Measurements from ENCODE around the gene TYK2. TPM values are rescaled to one million over a fixed set of nuclear protein-coding genes. Genes with fewer than 3 reads are reported as not detected.

The TYK2 gene
- total RNA-seq, 1 donor from 2014 or later, result 94.4 TPM

DNA sequence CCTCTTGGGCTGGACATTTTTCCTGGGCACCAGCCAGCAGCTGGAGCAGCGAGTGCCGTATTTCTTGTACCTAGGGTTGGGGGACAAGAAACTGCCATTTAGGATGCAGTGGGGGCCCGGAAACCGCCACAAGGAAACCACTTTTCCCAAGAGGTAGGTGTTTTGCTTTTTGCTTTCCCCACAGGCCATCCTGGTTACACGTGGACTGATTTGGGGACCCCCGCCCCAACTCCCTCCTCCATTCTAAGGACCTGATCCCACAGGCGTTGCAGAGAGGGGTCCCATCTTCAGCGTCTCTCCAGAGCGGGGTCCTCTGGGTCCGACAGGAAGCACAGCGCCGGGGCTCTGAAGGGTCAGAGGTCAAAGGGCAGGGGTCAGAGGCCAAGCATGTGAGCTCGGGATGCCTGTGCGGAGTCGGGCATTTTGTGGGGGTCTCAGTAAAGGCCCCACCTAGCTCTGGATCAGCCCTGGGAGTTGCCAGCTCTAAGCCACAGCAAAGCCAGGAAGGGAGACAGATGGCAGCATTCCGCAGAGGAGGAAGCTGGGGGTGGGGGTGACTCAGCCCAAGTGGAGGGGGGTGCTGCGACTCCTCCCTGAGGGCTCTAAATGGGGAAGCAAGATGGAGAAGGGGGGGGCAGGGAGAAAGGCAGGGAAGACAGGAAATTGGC lies 75.1 kb downstream of the TYK2 start:
- no peaks in the 10 kb centered on the region for H3K9me3 Mint-ChIP-seq (ENCODE audit: low read depth)
- H3K27me3 Mint-ChIP-seq (ENCODE audit: low read depth), result peaks cover 3% of the 10 kb centered on the region
- DNase-seq (ENCODE audit: low spot score), result no peak
- no peak overlapping the region for H3K27ac Mint-ChIP-seq (ENCODE audit: unreplicated experiment)
- peaks cover under 1% of the 10 kb centered on the region for H3K36me3 Mint-ChIP-seq (ENCODE audit: low read depth)
- peaks cover 3% of the 10 kb centered on the region for H3K4me1 Mint-ChIP-seq (ENCODE audit: low read depth)
- H3K4me3 Mint-ChIP-seq (ENCODE audit: unreplicated experiment), result no peak overlapping the region
- TF ChIP-seq, protein P1, sequence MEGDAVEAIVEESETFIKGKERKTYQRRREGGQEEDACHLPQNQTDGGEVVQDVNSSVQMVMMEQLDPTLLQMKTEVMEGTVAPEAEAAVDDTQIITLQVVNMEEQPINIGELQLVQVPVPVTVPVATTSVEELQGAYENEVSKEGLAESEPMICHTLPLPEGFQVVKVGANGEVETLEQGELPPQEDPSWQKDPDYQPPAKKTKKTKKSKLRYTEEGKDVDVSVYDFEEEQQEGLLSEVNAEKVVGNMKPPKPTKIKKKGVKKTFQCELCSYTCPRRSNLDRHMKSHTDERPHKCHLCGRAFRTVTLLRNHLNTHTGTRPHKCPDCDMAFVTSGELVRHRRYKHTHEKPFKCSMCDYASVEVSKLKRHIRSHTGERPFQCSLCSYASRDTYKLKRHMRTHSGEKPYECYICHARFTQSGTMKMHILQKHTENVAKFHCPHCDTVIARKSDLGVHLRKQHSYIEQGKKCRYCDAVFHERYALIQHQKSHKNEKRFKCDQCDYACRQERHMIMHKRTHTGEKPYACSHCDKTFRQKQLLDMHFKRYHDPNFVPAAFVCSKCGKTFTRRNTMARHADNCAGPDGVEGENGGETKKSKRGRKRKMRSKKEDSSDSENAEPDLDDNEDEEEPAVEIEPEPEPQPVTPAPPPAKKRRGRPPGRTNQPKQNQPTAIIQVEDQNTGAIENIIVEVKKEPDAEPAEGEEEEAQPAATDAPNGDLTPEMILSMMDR (IDR thresholded peaks at IDR 0.05), result no peak

Small RNAs within 50 kb of the gene (microRNA-seq; reads per million reads assigned to microRNA genes)
- gene MIR1181 (ENCODE audit: borderline number of aligned reads), result not detected

Other genes with a start within 250 kb of the TYK2 start
- gene DNMT1, start 185.6 kb downstream of the TYK2 start, total RNA-seq, result 46.1 to 90.2 TPM (median 47.8 TPM) in 3 replicates
- 4.7 to 13.4 TPM (median 12.0 TPM) in 3 replicates for gene S1PR2, start 149.2 kb downstream of the TYK2 start, total RNA-seq
- 39.4 to 46.1 TPM (median 39.6 TPM) in 3 replicates for gene MRPL4, start 128.4 kb downstream of the TYK2 start, total RNA-seq
- gene ICAM1, start 109.5 kb downstream of the TYK2 start, total RNA-seq, result 3.5 to 21.8 TPM (median 19.0 TPM) in 3 replicates
- 0.31 TPM in 1 of 3 replicates, not detected in the others for gene ICAM4, start 93.6 kb downstream of the TYK2 start, total RNA-seq
- gene ICAM5, start 90.6 kb downstream of the TYK2 start, total RNA-seq, result 2.2 to 9.3 TPM (median 8.9 TPM) in 3 replicates
- gene ZGLP1, start 70.8 kb downstream of the TYK2 start, total RNA-seq, result 3.4 to 6.2 TPM (median 4.3 TPM) in 3 replicates
- gene FDX2, start 64.6 kb downstream of the TYK2 start, total RNA-seq, result 21.0 to 22.3 TPM (median 21.2 TPM) in 3 replicates
- gene RAVER1, start 47.0 kb downstream of the TYK2 start, total RNA-seq, result 32.3 to 38.2 TPM (median 33.0 TPM) in 3 replicates
- gene ICAM3, start 40.9 kb downstream of the TYK2 start, total RNA-seq, result 14.0 to 17.0 TPM (median 15.3 TPM) in 3 replicates
- gene CDC37, start 23.0 kb upstream of the TYK2 start, total RNA-seq, result 137 to 159 TPM (median 141 TPM) in 3 replicates
- gene PDE4A, start 40.0 kb upstream of the TYK2 start, total RNA-seq, result 16.8 to 18.9 TPM (median 18.8 TPM) in 3 replicates
- gene KEAP1, start 122.8 kb upstream of the TYK2 start, total RNA-seq, result 69.3 to 79.9 TPM (median 70.9 TPM) in 3 replicates
- gene S1PR5, start 136.9 kb upstream of the TYK2 start, total RNA-seq, result 3.7 to 6.7 TPM (median 6.4 TPM) in 3 replicates
- 14.8 to 23.2 TPM (median 21.7 TPM) in 3 replicates for gene ATG4D, start 163.3 kb upstream of the TYK2 start, total RNA-seq
- gene KRI1, start 185.4 kb upstream of the TYK2 start, total RNA-seq, result 14.2 to 16.1 TPM (median 15.4 TPM) in 3 replicates
- gene CDKN2D, start 188.4 kb upstream of the TYK2 start, total RNA-seq, result 8.3 to 12.0 TPM (median 10.4 TPM) in 3 replicates
- 0.45 TPM in 1 of 3 replicates, not detected in the others for gene AP1M2, start 206.7 kb upstream of the TYK2 start, total RNA-seq
- gene SLC44A2, start 245.0 kb upstream of the TYK2 start, total RNA-seq, result 132 to 223 TPM (median 220 TPM) in 3 replicates